Cardiac septum (tissue), 1 donor: ENCODE measurements around the gene SND1. TPM values are rescaled to one million over a fixed set of nuclear protein-coding genes. Genes with fewer than 3 reads are reported as not detected.
"Not testable (repeated sequence)": the region's sequence is repeated elsewhere in the genome, so short reads cannot be mapped to it uniquely, and the experiment has no call there.

Experiments used
- DNase-seq: peaks from one replicate; pipeline ENCODE4 v3.0.0-alpha.2; 2020; ENCODE audit warnings: low spot score
- intact Hi-C: fragments of 100-400 bp; cut with DNase I; formaldehyde crosslinking; loops from one replicate; pipeline ENCODE4 v1.14.0; 2022
- total RNA-seq: library from RNA; stranded (reverse); fragmentation: NEBNext Ultra II Directional; extraction: Animal tissue kit (Norgen Biotek cat#: 25700); gene quantifications from one replicate; pipeline ENCODE4 v1.2.1, GENCODE V29; 2021
- donor health status: DM: no; HTN: no; CAD: no.

Gene SND1
- total RNA-seq, 1 donor from 2014 or later: 66.7 TPM

DNA sequence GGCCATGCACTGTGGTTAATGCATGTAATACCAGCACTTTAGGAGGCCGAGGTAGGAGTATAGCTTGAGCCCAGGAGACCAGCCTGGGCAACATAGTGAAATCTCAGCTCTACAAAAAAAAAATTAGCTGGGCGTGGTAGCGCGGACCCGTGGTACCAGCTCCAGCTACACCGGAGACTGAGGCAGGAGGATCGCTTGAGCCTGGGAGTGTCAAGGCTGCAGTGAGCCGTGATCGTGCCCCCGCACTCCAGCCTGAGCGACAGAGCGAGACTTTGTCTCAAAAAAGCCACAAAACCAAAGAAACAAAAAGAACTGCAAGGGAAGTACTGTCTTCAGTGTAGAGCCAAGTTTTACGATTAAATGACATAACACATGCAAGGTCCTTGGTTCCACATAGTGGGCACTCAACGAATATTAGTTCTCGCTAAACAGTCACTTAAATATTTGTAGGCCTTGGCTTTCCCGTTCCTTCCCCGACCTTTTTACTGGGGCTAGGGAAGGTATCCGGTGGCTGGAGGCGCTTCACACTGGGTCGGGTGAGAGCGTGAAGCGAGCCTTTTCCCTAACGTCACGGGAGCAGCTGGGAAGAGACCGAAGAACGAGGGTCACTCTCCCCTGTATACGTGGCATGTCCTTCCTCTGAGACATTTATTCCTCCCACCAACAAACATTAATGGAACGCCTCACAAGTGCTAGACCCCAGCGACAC is 993 bp upstream of the SND1 start:
- no peak for DNase-seq
- intact Hi-C loops: loop anchor here (10.0 kb wide), 1 partner anchor 256 kb away; the partner anchor contains the start of gene ZNF800

DNA sequence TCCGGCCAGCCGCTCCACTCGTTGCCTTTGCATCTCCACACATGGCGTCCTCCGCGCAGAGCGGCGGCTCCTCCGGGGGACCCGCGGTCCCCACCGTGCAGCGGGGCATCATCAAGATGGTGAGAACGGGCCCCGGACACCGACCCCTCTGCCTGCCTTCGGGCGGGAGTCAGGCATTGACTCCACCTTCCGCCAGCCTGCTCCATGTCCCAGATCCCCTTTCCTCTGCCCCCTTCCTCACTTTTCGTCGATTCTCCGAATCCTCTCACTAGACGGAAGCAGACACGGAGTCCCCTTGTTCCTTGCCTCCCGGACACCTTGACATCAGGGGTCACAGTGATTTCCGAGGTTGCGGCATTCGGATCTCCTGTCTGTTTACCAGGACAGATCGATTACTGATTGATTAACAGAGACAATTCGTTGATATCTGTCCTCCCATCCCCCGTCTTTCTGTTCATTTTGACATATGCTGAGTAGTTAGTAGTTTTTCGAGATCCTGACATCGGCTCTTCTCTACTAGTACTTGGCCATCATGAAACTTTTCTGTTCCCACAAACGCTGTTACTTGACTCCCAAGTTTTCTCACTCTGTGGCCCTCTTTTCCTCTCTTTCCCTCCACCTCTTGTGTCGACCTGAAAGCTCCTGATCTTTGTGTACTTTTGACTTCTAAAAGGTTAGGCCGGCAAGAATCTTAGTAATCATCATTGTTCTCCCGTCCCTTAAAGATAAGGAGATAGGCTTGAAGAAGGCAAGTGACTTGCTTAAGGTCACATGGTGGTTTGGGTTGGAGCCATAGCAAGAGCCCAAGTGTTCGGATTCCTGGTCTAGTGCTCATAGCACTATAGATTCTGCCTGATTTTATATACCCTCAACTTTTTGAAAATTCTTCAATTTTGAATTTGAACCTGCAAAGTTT is 597 bp downstream of the SND1 start:
- intact Hi-C loops: loop anchor here (2.0 to 10.0 kb wide), 2 partner anchors 64 to 258 kb away; partner anchors contain the start of genes ARF5 and ZNF800
- DNase-seq: no peak

DNA sequence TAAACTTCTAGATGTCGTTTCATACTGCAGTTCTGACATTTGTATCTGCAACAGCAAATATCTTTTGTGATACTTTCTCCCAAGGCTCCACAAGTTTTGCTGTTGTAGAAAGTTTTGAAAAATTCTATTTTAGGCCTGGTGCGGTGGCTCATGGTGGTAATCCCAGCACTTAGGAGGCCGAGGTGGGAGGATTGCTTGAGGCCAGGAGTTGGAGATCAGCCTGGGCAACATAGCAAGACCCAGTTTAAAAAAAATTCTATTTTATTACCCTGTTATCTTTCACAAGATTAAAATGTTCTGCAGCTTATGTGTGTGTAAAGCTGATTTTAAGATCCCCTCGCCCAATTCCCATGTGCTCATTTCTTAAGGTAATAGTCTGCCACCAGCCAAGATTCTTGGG is 1.4 kb downstream of the SND1 start:
- DNase-seq: no peak
- intact Hi-C loops: loop anchor here (2.0 to 10.0 kb wide), 2 partner anchors 65 to 259 kb away; partner anchors contain the start of genes ARF5 and ZNF800

DNA sequence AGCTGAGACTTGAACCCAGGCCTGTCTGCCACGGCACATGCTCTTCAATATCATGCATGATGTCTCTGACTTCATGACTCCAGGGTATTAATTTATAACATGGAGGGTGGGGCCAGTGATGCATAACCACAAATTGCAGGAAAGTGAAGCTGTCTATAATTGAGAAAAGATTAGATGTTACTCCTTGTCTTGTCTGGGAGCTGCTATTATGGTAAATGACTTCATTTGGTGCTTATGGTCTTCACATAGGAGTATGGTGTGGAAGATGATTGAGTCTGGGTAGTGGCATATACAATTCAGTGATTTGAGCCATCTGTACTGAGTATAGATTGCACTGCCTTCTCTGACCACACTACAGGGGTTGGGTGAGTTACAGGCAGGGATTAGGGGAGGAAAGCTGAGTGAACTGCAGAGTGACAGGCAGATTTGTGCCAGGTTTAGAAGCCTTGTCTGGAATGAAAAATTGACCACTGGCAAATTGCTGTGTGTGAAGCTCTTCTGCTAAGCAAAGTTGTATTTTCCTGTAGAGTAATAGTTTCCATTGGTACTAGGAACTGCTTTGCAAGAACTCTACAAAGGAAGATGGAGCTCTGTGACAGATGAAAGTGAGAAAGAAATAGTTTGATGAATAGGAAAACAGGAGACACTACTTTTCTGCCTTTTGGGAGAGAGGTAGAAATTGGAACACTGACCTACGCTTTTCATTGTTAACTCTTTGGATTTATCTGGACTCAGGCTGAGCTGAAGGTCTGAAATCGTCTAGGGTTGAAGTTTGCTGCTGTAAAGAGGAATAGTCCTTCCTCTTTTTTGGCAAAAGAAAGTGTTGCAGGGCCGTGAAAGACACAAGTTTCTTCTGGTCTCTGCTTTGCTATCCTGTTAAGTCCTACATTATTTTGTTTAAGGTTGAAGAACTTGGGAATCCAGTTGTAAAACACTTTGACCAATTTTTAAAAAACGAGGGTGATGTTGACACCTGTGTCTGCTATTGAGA is 2.7 kb downstream of the SND1 start:
- DNase-seq: no peak
- intact Hi-C loops: loop anchor here (10.0 kb wide), 1 partner anchor 260 kb away; the partner anchor contains the start of gene ZNF800

GRCh38 chr7:127655720-127656119 is 3.7 kb downstream of the SND1 start:
- intact Hi-C loops: loop anchor here (10.0 kb wide), 1 partner anchor 261 kb away; the partner anchor contains the start of gene ZNF800
- no peak for DNase-seq

GRCh38 chr7:127657500-127657899 is 5.5 kb downstream of the SND1 start:
- DNase-seq: no peak
- intact Hi-C loops: loop anchor here (10.0 kb wide), 1 partner anchor 263 kb away; the partner anchor contains the start of gene ZNF800

- DNase-seq: no peak
- intact Hi-C loops: loop anchor here (10.0 kb wide), 1 partner anchor 264 kb away; the partner anchor contains the start of gene ZNF800
Observed at GRCh38 chr7:127658970-127659630, 7.1 kb downstream of the SND1 start.

GRCh38 chr7:127665922-127666321 is 13.9 kb downstream of the SND1 start:
- DNase-seq: no peak
- intact Hi-C loops: no loop called here

- intact Hi-C loops: no loop called here
- DNase-seq: no peak
Observed at GRCh38 chr7:127666602-127667001, 14.6 kb downstream of the SND1 start.

DNA sequence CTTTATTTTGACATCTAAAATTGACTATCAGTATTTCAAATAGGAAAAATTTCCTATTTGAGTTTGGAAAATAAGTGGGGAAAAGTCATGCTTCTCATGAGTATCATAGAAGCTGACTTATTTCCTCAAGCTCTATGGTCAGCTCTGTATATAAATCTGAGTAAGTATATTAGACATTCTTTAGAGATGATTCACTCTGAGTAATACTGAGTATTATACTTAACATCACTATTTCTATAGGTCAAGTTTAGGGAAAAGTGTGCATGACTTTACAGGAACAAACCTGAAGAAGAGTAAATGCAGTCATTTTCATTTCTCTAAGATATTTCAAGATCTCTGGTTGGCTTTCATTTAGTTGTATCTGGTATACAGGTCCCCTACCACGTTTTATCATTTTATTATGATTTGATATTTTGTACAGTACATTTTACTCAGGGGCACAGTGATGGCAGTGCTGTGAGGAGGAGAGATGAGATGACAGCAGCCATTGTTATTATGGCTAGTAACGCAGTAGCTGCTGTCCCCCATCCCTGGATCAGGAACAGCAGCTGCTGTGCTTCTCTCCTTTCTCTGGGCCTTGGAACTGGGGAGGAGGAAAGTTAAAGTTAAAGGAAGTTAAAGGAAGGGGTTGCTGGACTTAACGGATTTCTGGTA is 15.2 kb downstream of the SND1 start:
- no peak for DNase-seq
- intact Hi-C loops: no loop called here

DNA sequence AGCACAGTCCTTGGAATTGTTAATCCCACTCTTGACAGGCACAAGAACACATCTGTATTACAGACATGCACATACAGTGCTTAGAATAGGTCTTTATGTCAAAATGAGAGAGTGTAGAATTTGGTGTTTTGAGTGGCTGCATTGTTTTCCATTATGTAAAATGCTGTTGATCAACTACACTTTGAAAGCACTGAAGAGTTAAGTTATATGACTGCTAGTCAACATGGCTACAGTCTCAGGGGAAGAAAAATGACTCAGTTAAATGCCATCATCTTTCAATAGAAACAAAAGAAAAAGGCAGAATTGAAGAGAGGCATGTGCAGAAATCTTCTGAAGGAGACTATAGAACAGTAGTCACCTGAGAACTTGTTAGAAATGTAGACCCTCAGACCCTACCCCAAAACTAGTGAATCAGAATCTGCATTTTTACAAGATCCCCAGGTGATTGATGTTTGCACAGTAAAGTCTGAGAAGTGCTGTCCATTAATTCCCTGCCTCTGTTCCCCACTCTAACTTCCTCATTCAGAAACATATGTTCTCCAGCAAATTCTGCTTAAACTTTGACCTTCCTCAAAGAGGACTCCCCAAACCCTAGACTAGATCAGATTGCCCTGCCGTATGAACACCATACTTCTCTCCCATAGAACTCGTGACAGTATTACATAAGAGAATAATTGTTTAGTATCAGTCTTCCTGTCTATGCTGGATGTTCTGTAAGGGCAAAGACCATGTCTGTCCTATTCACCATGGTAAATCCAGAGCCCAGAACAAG is 16.0 kb downstream of the SND1 start:
- no peak for DNase-seq
- intact Hi-C loops: no loop called here

GRCh38 chr7:127671341-127671740 is 19.3 kb downstream of the SND1 start:
- intact Hi-C loops: no loop called here

DNA sequence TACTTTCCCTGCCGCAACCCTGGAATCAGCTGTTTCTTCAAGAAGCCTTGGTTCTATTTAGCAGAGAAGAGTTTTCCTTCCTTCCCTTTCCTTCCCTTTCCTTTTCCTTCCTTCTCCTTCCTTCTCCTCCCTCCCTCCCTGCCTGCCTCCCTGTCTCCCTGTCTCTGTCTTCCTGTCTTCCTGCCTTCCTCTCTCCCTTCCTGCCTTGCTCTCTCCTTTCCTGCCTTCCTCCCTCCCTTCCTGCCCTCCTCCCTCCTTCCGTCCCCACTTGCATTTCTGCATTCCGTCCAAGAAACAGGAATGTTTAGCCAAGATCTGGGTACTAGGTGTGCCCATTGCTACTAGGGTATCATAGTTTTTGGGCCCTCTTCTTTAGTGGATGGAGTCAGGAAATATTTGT is 21.9 kb downstream of the SND1 start:
- no peak for DNase-seq
- intact Hi-C loops: no loop called here

More at GRCh38 chr7:127671341-127671740, 19.3 kb downstream of the SND1 start:
- DNase-seq: no peak

DNA sequence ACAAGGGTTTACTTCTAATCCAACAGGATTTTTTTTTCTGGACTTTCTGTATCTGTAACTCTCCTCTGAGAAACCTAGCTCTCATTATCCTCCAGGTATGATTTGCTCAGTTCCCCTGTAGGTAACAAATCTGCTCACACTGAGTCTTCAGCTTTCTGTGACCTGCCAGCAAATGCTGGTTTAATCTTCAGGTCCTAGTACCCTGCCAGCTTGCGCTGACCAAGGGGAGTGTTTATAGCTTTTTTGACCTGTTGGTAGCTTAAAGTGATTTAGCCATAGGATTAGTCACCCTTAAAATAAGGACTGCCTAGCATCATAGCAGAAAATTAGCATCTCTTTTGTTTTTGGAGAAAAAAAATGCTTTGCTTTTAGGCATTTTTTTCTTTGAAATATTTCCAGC is 22.4 kb downstream of the SND1 start:
- intact Hi-C loops: no loop called here
- no peak for DNase-seq

- intact Hi-C loops, DNase-seq: not testable (repeated sequence)
Observed at GRCh38 chr7:127674923-127675322, 22.9 kb downstream of the SND1 start.

GRCh38 chr7:127675721-127676120 is 23.7 kb downstream of the SND1 start:
- no peak for DNase-seq
- intact Hi-C loops: no loop called here
